HepG2 (cell line): Measurements from ENCODE around the gene ALDOA. TPM values are rescaled to one million over a fixed set of nuclear protein-coding genes. Genes with fewer than 3 reads are reported as not detected.

Experiments used
- CEBPZ ChIP-seq: IDR thresholded peaks from 2 replicates; pipeline ENCODE4 v1.6.1; 2012; ENCODE audit warnings: low read length, improper control_type of control experiment
- CSRNP1 ChIP-seq: sonication (generic); formaldehyde crosslinking; IDR thresholded peaks from 2 replicates; pipeline ENCODE4 v1.8.1; 2023; ENCODE audit warnings: mild to moderate bottlenecking, missing genetic modification reagents
- DMTF1 ChIP-seq: sonication (generic); formaldehyde crosslinking; IDR thresholded peaks from 2 replicates; pipeline ENCODE4 v1.4.0; 2020; ENCODE audit warnings: mild to moderate bottlenecking, missing genetic modification reagents
- FOXA1 ChIP-seq, 2 experiments: fragments of 450-650 bp in 1 of 2; sonication (generic) in 1 of 2; formaldehyde crosslinking in 1 of 2; IDR thresholded peaks; 2 replicates each; pipeline versions ENCODE4 v1.4.0 to v1.6.1; 2016 to 2020; ENCODE audit warnings: missing genetic modification reagents in 1 of 2
- MIXL1 ChIP-seq: IDR thresholded peaks from 2 replicates; pipeline ENCODE4 v1.6.1; 2016
- MLX ChIP-seq: IDR thresholded peaks from 2 replicates; pipeline ENCODE4 v1.6.1; 2016
- NBN ChIP-seq: fragments of 450-650 bp; conservative IDR thresholded peaks from 2 replicates; pipeline ENCODE4 v1.6.1; 2017
- PAX8 ChIP-seq: sonication (generic); formaldehyde crosslinking; IDR thresholded peaks from 2 replicates; pipeline ENCODE4 v1.8.0; 2022; ENCODE audit warnings: mild to moderate bottlenecking, missing genetic modification reagents, borderline replicate concordance
- PRMT3 ChIP-seq: sonication (generic); formaldehyde crosslinking; IDR thresholded peaks from 2 replicates; pipeline ENCODE4 v1.8.1; 2022; ENCODE audit warnings: low read depth, mild to moderate bottlenecking, moderate library complexity, missing genetic modification reagents, borderline replicate concordance
- PTBP1 ChIP-seq: fragments of 200-400 bp; formaldehyde crosslinking; IDR thresholded peaks from 2 replicates; pipeline ENCODE4 v1.6.1; 2018; ENCODE audit warnings: low read length, low read depth; ENCODE audit not compliant: poor library complexity, severe bottlenecking
- RBFOX2 ChIP-seq: fragments of 200-400 bp; formaldehyde crosslinking; IDR thresholded peaks from 2 replicates; pipeline ENCODE4 v1.6.1; 2017; ENCODE audit warnings: low read depth, mild to moderate bottlenecking, low read length
- REL ChIP-seq: sonication (generic); formaldehyde crosslinking; conservative IDR thresholded peaks from 2 replicates; pipeline ENCODE4 v1.8.0; 2022; ENCODE audit warnings: mild to moderate bottlenecking, missing genetic modification reagents, moderate library complexity
- SATB2 ChIP-seq: sonication (generic); formaldehyde crosslinking; IDR thresholded peaks from 2 replicates; pipeline ENCODE4 v1.5.0; 2020; ENCODE audit warnings: missing genetic modification reagents
- SNAPC2 ChIP-seq: sonication (generic); formaldehyde crosslinking; IDR thresholded peaks from 2 replicates; pipeline ENCODE4 v1.8.1; 2022; ENCODE audit warnings: mild to moderate bottlenecking, missing genetic modification reagents
- SOX5 ChIP-seq: IDR thresholded peaks from 2 replicates; pipeline ENCODE4 v1.6.1; 2016; ENCODE audit warnings: borderline replicate concordance
- TFDP1 ChIP-seq: IDR thresholded peaks from 2 replicates; pipeline ENCODE4 v1.6.1; 2016; ENCODE audit warnings: missing compliant biosample characterization, missing genetic modification reagents, borderline replicate concordance
- ZFAT ChIP-seq: sonication (generic); formaldehyde crosslinking; conservative IDR thresholded peaks from 2 replicates; pipeline ENCODE4 v1.8.1; 2023; ENCODE audit warnings: missing genetic modification reagents, inconsistent platforms
- ZIK1 ChIP-seq: sonication (generic); formaldehyde crosslinking; IDR thresholded peaks from 2 replicates; pipeline ENCODE4 v1.5.0; 2020; ENCODE audit warnings: mild to moderate bottlenecking, low read depth, missing genetic modification reagents, borderline replicate concordance
- ZNF510 ChIP-seq: sonication (generic); formaldehyde crosslinking; IDR thresholded peaks from 2 replicates; pipeline ENCODE4 v1.4.0; 2020; ENCODE audit warnings: low read depth, mild to moderate bottlenecking, missing genetic modification reagents
- ZNF7 ChIP-seq: IDR thresholded peaks from 2 replicates; pipeline ENCODE4 v1.6.1; 2016; ENCODE audit warnings: missing biosample characterization, missing genetic modification reagents
- polyA plus RNA-seq, 8 experiments: library from polyadenylated mRNA; depleted of rRNA in 3 of 8; stranded (reverse) in 7 of 8; unstranded in 1 of 8; fragments of >200 nt; fragmentation: Illumina TruSeq in 4 of 8; extraction: Trizol in 4 of 8; gene quantifications; 2 replicates each; pipeline versions ENCODE4 v1.2.1 to v1.2.3, GENCODE V29; 2011 to 2016; ENCODE audit warnings: low read depth in 4 of 8, missing spikeins in 1 of 8, mixed read lengths in 1 of 8; ENCODE audit not compliant: insufficient read depth in 1 of 8
- total RNA-seq, 5 experiments: library from RNA; depleted of rRNA; stranded (reverse); fragments of >200 nt; fragmentation: Illumina TruSeq; extraction: Trizol; gene quantifications; 2 replicates each; pipeline ENCODE4 v1.2.3, GENCODE V29; 2016; ENCODE audit warnings: low read depth in 1 of 5

Gene ALDOA
- total and polyA plus RNA-seq, 2 of the 13 experiments (the other 11 are each of a cell fraction or from before 2014, with no cell fraction given): 925 to 1,884 TPM

- no peak for TF ChIP-seq CSRNP1 (CRISPR knock-in tag)
- TF ChIP-seq REL (CRISPR knock-in tag): no peak
- no peak for TF ChIP-seq SATB2 (CRISPR knock-in tag)
- TF ChIP-seq PRMT3 (CRISPR knock-in tag): no peak
- no peak; the same call in 1 of the 2 replicates for TF ChIP-seq PAX8 (CRISPR knock-in tag)
- TF ChIP-seq ZIK1 (CRISPR knock-in tag): peak; percentile 49; the same call in 1 of the 2 replicates
- no peak for TF ChIP-seq ZFAT (CRISPR knock-in tag)
- TF ChIP-seq MIXL1 (CRISPR knock-in tag): peak; percentile 25
- peak; percentile 99 for TF ChIP-seq RBFOX2
- no peak for TF ChIP-seq ZNF510 (CRISPR knock-in tag)
- no peak for TF ChIP-seq ZNF7 (CRISPR knock-in tag)
- no peak for TF ChIP-seq NBN
- 0 out of 2 replicates have a peak, but pooled peaks have one; percentile 13 for TF ChIP-seq DMTF1 (CRISPR knock-in tag)
- TF ChIP-seq PTBP1: no peak
- no peak for TF ChIP-seq FOXA1 (IDR thresholded peaks at IDR 0.05)
- TF ChIP-seq FOXA1 (CRISPR knock-in tag; IDR thresholded peaks at IDR 0.05): no peak
- TF ChIP-seq TFDP1 (CRISPR knock-in tag): no peak; the same call in 1 of the 2 replicates
- no peak for TF ChIP-seq CEBPZ
- no peak for TF ChIP-seq SOX5 (CRISPR knock-in tag)
- no peak for TF ChIP-seq MLX
- peak; percentile 89; the same call in 1 of the 2 replicates for TF ChIP-seq SNAPC2 (CRISPR knock-in tag)
Observed at GRCh38 chr16:30075503-30076275, 10.1 kb downstream of the ALDOA start, which contains the start of gene PPP4C (continued).
